Inflammatory macrophage treated with lipopolysaccharide for 1 hour (primary cell): Measurements from ENCODE around the gene CCL24.
"Not testable (repeated sequence)": the region's sequence is repeated elsewhere in the genome, so short reads cannot be mapped to it uniquely, and the experiment has no call there.

Source experiments
- DNase-seq, 2 donors: peaks; one replicate each; pipeline ENCODE4 v3.0.0-alpha.2; 2020 to 2022

The CCL24 gene

GRCh38 chr7:75813781-75814236 is at the start of gene CCL24:
TSS of gene CCL24 (minus strand) at chr7:75813806. CDS start at chr7:75813715, 91 bp downstream.
- peak; percentile 68 to 74 for DNase-seq

- DNase-seq: peak; percentile 92 to 98
These were observed 48.0 kb upstream of the CCL24 start for GRCh38 chr7:75861636-75862035.

GRCh38 chr7:75858410-75858809 is 44.8 kb upstream of the CCL24 start:
- no peak for DNase-seq

- peak; percentile 92 to 93 for DNase-seq
These were observed 42.9 kb upstream of the CCL24 start for GRCh38 chr7:75856536-75856935.

GRCh38 chr7:75854813-75855345 is 41.3 kb upstream of the CCL24 start:
- DNase-seq: peak in 1 of 2 donors; percentile 35

GRCh38 chr7:75854233-75854632 is 40.6 kb upstream of the CCL24 start:
- peak; percentile 66 to 85 for DNase-seq

- DNase-seq: peak; percentile 56 to 79
These were observed 36.6 kb upstream of the CCL24 start for GRCh38 chr7:75850235-75850634.

GRCh38 chr7:75849573-75849972 is 36.0 kb upstream of the CCL24 start:
- DNase-seq: no peak

- DNase-seq: peak; percentile 60 to 65
These were observed 34.1 kb upstream of the CCL24 start for GRCh38 chr7:75847707-75848106.

- DNase-seq: not testable (repeated sequence)
These were observed 31.5 kb upstream of the CCL24 start for GRCh38 chr7:75845132-75845531.

GRCh38 chr7:75844158-75844557 is 30.6 kb upstream of the CCL24 start:
- no peak for DNase-seq

- no peak for DNase-seq
These were observed 30.1 kb upstream of the CCL24 start for GRCh38 chr7:75843613-75844116.

GRCh38 chr7:75842836-75843446 is 29.3 kb upstream of the CCL24 start:
- DNase-seq: peak; percentile 95 to 98

- no peak for DNase-seq
These were observed 26.4 kb upstream of the CCL24 start for GRCh38 chr7:75840029-75840428.

GRCh38 chr7:75838281-75838930 is 24.8 kb upstream of the CCL24 start:
- DNase-seq: peak in 1 of 2 donors; percentile 44

GRCh38 chr7:75836798-75837197 is 23.2 kb upstream of the CCL24 start:
- no peak for DNase-seq

- no peak for DNase-seq
These were observed 22.2 kb upstream of the CCL24 start for GRCh38 chr7:75835688-75836285.

- DNase-seq: not testable (repeated sequence)
These were observed 20.1 kb upstream of the CCL24 start for GRCh38 chr7:75833662-75834061.

- no peak for DNase-seq
These were observed 17.4 kb upstream of the CCL24 start for GRCh38 chr7:75830978-75831377.

- DNase-seq: not testable (repeated sequence)
These were observed 16.1 kb upstream of the CCL24 start for GRCh38 chr7:75829656-75830055.

- no peak for DNase-seq
These were observed 9.7 kb upstream of the CCL24 start for GRCh38 chr7:75823198-75823910.

- DNase-seq: no peak
These were observed 7.1 kb upstream of the CCL24 start for GRCh38 chr7:75820688-75821087.

- peak; percentile 96 to 97 for DNase-seq
These were observed 6.1 kb upstream of the CCL24 start for GRCh38 chr7:75819711-75820110.
